K562 (cell line): ENCODE measurements around the gene GCHFR. TPM values are rescaled to one million over a fixed set of nuclear protein-coding genes. Genes with fewer than 3 reads are reported as not detected.
A peak's percentile ranks its signal among the peaks of the same experiment; 100 is the strongest.

Source experiments
- DACH1 ChIP-seq: fragments of 450-650 bp; IDR thresholded peaks from 2 replicates; pipeline ENCODE4 v1.6.1; 2018; ENCODE audit not compliant: partially characterized antibody
- LEF1 ChIP-seq: fragments of 450-650 bp; IDR thresholded peaks from 2 replicates; pipeline ENCODE4 v1.6.1; 2016; ENCODE audit warnings: mild to moderate bottlenecking
- NBN ChIP-seq: fragments of 450-650 bp; IDR thresholded peaks from 2 replicates; pipeline ENCODE4 v1.6.1; 2016; ENCODE audit warnings: low read depth, mild to moderate bottlenecking
- NKRF ChIP-seq: fragments of 450-650 bp; IDR thresholded peaks from 2 replicates; pipeline ENCODE4 v1.6.1; 2016; ENCODE audit warnings: borderline replicate concordance
- RBM15 ChIP-seq: fragments of 200-400 bp; formaldehyde crosslinking; IDR thresholded peaks from 2 replicates; pipeline ENCODE4 v1.6.1; 2018; ENCODE audit warnings: mild to moderate bottlenecking, low read length, moderate library complexity; ENCODE audit not compliant: insufficient read depth
- SMAD3 ChIP-seq: fragments of 450-650 bp; formaldehyde crosslinking; conservative IDR thresholded peaks from 2 replicates; pipeline ENCODE4 v1.4.0; 2020; ENCODE audit warnings: mild to moderate bottlenecking
- ZNF561 ChIP-seq: fragments of 450-650 bp; formaldehyde crosslinking; conservative IDR thresholded peaks from 2 replicates; pipeline ENCODE4 v1.4.0; 2020; ENCODE audit warnings: mild to moderate bottlenecking, moderate library complexity
- polyA plus RNA-seq, 8 experiments: library from polyadenylated mRNA; depleted of rRNA in 4 of 8; stranded (reverse) in 5 of 8; unstranded in 3 of 8; fragments of >200 nt; fragmentation: Nextera tagmentation in 2 of 8; fragmentation: Illumina TruSeq in 1 of 8; extraction: Ambion mirVana in 2 of 8; extraction: Trizol in 1 of 8; gene quantifications; 2 replicates each; pipeline versions ENCODE4 v1.2.1 to v1.2.3, GENCODE V29; 2011 to 2014; ENCODE audit warnings: inconsistent platforms in 1 of 8, missing spikeins in 1 of 8
- total RNA-seq, 7 experiments: library from RNA; depleted of rRNA in 6 of 7; stranded (reverse); fragments of >200 nt in 6 of 7; fragmentation: Illumina TruSeq in 2 of 7; extraction: Trizol in 2 of 7; gene quantifications; 2 replicates each; pipeline versions ENCODE4 v1.2.1 to v1.2.3, GENCODE V29; 2011 to 2021; ENCODE audit warnings: low replicate concordance in 1 of 7
- TF ChIP-seq, protein P1 (sequence below): fragments of 250-450 bp; sonication (Bioruptor Pico); IDR thresholded peaks from 2 replicates; pipeline ENCODE4 v1.8.0; 2022; ENCODE audit warnings: moderate library complexity, mild to moderate bottlenecking, inconsistent platforms
- TF ChIP-seq, protein P2 (sequence below): fragments of 200-600 bp; sonication (generic); IDR thresholded peaks from one replicate; pipeline ENCODE4 v1.6.1; 2012; ENCODE audit warnings: mild to moderate bottlenecking, low read depth, low read length, inconsistent platforms
- TF ChIP-seq, protein P3 (sequence below): fragments of 250-450 bp; sonication (Bioruptor Pico); IDR thresholded peaks from 2 replicates; pipeline ENCODE4 v1.8.0; 2021; ENCODE audit warnings: moderate library complexity, mild to moderate bottlenecking, inconsistent platforms

The GCHFR gene
- total and polyA plus RNA-seq, 9 of the 15 experiments (the other 6 are each of a cell fraction or from before 2014, with no cell fraction given): 8.7 to 83.5 (median 20.8) TPM

- TF ChIP-seq LEF1 (0 out of 2 replicates have a peak, but pooled peaks have one; percentile 26), NKRF (0 out of 2 replicates have a peak, but pooled peaks have one; percentile 30), NBN (0 out of 2 replicates have a peak, but pooled peaks have one; percentile 23), SMAD3 (CRISPR knock-in tag) (no peak), DACH1 (no peak), RBM15 (no peak), ZNF561 (no peak)
- TF ChIP-seq, protein P1, sequence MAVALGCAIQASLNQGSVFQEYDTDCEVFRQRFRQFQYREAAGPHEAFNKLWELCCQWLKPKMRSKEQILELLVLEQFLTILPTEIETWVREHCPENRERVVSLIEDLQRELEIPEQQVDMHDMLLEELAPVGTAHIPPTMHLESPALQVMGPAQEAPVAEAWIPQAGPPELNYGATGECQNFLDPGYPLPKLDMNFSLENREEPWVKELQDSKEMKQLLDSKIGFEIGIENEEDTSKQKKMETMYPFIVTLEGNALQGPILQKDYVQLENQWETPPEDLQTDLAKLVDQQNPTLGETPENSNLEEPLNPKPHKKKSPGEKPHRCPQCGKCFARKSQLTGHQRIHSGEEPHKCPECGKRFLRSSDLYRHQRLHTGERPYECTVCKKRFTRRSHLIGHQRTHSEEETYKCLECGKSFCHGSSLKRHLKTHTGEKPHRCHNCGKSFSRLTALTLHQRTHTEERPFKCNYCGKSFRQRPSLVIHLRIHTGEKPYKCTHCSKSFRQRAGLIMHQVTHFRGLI (CRISPR knock-in tag): no peak
- TF ChIP-seq, protein P2, sequence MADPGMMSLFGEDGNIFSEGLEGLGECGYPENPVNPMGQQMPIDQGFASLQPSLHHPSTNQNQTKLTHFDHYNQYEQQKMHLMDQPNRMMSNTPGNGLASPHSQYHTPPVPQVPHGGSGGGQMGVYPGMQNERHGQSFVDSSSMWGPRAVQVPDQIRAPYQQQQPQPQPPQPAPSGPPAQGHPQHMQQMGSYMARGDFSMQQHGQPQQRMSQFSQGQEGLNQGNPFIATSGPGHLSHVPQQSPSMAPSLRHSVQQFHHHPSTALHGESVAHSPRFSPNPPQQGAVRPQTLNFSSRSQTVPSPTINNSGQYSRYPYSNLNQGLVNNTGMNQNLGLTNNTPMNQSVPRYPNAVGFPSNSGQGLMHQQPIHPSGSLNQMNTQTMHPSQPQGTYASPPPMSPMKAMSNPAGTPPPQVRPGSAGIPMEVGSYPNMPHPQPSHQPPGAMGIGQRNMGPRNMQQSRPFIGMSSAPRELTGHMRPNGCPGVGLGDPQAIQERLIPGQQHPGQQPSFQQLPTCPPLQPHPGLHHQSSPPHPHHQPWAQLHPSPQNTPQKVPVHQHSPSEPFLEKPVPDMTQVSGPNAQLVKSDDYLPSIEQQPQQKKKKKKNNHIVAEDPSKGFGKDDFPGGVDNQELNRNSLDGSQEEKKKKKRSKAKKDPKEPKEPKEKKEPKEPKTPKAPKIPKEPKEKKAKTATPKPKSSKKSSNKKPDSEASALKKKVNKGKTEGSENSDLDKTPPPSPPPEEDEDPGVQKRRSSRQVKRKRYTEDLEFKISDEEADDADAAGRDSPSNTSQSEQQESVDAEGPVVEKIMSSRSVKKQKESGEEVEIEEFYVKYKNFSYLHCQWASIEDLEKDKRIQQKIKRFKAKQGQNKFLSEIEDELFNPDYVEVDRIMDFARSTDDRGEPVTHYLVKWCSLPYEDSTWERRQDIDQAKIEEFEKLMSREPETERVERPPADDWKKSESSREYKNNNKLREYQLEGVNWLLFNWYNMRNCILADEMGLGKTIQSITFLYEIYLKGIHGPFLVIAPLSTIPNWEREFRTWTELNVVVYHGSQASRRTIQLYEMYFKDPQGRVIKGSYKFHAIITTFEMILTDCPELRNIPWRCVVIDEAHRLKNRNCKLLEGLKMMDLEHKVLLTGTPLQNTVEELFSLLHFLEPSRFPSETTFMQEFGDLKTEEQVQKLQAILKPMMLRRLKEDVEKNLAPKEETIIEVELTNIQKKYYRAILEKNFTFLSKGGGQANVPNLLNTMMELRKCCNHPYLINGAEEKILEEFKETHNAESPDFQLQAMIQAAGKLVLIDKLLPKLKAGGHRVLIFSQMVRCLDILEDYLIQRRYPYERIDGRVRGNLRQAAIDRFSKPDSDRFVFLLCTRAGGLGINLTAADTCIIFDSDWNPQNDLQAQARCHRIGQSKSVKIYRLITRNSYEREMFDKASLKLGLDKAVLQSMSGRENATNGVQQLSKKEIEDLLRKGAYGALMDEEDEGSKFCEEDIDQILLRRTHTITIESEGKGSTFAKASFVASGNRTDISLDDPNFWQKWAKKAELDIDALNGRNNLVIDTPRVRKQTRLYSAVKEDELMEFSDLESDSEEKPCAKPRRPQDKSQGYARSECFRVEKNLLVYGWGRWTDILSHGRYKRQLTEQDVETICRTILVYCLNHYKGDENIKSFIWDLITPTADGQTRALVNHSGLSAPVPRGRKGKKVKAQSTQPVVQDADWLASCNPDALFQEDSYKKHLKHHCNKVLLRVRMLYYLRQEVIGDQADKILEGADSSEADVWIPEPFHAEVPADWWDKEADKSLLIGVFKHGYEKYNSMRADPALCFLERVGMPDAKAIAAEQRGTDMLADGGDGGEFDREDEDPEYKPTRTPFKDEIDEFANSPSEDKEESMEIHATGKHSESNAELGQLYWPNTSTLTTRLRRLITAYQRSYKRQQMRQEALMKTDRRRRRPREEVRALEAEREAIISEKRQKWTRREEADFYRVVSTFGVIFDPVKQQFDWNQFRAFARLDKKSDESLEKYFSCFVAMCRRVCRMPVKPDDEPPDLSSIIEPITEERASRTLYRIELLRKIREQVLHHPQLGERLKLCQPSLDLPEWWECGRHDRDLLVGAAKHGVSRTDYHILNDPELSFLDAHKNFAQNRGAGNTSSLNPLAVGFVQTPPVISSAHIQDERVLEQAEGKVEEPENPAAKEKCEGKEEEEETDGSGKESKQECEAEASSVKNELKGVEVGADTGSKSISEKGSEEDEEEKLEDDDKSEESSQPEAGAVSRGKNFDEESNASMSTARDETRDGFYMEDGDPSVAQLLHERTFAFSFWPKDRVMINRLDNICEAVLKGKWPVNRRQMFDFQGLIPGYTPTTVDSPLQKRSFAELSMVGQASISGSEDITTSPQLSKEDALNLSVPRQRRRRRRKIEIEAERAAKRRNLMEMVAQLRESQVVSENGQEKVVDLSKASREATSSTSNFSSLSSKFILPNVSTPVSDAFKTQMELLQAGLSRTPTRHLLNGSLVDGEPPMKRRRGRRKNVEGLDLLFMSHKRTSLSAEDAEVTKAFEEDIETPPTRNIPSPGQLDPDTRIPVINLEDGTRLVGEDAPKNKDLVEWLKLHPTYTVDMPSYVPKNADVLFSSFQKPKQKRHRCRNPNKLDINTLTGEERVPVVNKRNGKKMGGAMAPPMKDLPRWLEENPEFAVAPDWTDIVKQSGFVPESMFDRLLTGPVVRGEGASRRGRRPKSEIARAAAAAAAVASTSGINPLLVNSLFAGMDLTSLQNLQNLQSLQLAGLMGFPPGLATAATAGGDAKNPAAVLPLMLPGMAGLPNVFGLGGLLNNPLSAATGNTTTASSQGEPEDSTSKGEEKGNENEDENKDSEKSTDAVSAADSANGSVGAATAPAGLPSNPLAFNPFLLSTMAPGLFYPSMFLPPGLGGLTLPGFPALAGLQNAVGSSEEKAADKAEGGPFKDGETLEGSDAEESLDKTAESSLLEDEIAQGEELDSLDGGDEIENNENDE: no peak
- TF ChIP-seq, protein P3, sequence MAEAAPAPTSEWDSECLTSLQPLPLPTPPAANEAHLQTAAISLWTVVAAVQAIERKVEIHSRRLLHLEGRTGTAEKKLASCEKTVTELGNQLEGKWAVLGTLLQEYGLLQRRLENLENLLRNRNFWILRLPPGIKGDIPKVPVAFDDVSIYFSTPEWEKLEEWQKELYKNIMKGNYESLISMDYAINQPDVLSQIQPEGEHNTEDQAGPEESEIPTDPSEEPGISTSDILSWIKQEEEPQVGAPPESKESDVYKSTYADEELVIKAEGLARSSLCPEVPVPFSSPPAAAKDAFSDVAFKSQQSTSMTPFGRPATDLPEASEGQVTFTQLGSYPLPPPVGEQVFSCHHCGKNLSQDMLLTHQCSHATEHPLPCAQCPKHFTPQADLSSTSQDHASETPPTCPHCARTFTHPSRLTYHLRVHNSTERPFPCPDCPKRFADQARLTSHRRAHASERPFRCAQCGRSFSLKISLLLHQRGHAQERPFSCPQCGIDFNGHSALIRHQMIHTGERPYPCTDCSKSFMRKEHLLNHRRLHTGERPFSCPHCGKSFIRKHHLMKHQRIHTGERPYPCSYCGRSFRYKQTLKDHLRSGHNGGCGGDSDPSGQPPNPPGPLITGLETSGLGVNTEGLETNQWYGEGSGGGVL: no peak
These were observed 44.1 kb downstream of the GCHFR start (continued) for GRCh38 chr15:40807888-40808461.
